GM19025 (cell line): Measurements from ENCODE around the gene SEC31B.

Source experiments
- ATAC-seq: cut with Tn5 transposase; IDR thresholded peaks from one replicate; pipeline ENCODE4 v1.9.1; 2021; ENCODE audit warnings: mild to moderate bottlenecking, low read depth, moderate library complexity; ENCODE audit not compliant: unreplicated experiment

The SEC31B gene

DNA sequence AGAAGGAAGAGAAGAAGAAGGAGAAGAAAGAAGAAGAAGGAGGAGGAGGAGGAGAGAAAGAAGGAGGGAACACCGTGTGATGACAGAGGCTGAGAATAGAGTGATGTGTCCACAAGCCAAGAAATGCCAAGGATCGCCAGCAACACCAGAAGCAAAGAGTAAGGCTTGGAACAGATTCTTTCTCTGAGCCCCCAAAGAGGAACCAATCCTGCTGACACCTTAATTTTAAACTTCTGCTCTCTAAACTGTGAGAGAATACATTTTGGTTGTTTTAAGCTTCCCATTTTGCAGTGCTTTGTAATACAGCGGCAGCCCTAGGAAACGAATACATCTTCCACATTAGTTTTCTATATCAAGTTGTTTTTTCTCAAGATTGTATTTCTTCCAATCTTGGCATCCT is 70.7 kb downstream of the SEC31B start:
- no peak for ATAC-seq

DNA sequence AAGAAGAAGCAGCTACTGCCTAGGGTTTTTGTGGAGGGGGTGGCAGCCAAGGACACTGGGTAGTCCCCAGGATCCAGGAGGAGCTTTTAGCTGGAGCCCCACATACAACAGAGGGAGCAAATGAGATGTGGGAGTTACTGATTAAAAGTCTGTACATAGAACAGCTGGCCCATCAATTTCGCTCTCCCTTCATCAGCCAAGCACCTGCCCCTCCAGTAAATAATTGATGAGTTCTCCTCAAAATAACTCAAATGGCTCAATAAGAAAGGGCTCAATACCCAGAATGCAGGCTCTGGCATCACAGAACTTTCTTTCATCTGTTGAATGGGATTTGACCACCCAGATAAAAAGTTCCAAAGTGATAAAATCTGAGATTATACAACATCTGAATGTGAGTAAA is 72.0 kb downstream of the SEC31B start:
- no peak for ATAC-seq

DNA sequence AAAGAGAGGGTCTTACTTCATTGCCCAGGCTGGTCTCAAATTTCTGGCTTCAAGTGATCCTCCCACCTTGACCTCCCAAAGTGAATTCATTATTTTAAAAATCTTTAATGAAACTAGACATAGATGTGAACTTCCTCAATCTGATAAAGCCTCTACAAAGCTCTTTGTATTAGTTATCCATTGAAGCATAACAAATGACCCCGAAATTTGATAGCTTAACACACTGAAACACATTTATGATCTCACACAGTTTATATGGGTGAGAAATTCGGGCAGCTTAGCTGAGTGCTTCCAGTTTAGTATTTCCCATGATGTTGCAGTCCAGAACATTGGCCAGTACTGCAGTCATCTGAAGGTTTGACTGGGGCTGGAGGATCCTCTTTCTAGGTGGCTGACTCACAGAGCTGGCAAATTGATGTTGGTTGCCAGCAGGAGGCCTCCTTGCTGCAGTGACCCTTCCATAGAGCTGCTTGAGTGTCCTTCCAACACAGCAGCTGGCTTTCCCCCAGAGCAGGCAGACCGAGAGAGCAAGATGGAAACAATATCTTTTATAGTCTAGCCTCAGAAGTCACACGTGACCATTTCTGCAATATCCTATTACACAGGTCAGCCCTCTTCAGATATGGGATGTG is 73.4 kb downstream of the SEC31B start:
- ATAC-seq: no peak

- no peak for ATAC-seq
Observed at GRCh38 chr10:100442548-100442947, 77.1 kb downstream of the SEC31B start.

DNA sequence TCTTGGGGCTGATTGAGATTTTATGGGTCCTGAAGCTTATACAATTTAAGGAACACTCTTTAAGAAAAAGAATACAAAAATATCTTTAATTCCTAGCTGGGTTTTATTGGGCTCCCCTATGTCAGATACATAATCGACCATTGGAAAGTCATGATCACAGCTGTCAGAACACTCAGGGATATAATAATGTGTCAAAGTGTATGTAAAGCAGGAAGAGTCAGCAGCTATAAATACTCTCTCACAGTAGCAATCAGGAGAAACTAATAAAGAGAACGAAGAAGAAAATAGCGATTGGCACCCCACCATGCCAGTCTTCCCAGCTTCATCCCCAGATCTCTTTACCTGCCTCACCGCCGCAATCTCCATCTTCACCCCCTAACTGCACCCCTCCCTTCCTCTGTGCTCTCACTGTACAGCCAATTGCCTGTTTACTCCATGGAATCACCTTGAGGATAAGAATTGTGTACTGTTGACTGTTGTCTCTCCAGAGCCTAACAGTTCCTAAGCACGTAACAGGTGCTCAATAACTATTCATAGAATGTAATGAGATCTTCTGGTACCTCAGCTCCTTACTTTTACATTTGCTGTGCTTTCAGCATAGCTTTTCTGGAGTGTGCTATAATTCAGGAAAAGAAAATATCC is 80.9 kb downstream of the SEC31B start:
- no peak for ATAC-seq
